ENCODE results near the gene ZNF253. TPM values are rescaled to one million over a fixed set of nuclear protein-coding genes. Genes with fewer than 3 reads are reported as not detected.
"Not testable (repeated sequence)": the region's sequence is repeated elsewhere in the genome, so short reads cannot be mapped to it uniquely, and the experiment has no call there.

Gene ZNF253
- total RNA-seq, 1 donor: 5.6 TPM

- H3K4me3 ChIP-seq (ENCODE audit: low read depth, low read length): peak overlapping the region; percentile 88
- TF ChIP-seq, protein P1, sequence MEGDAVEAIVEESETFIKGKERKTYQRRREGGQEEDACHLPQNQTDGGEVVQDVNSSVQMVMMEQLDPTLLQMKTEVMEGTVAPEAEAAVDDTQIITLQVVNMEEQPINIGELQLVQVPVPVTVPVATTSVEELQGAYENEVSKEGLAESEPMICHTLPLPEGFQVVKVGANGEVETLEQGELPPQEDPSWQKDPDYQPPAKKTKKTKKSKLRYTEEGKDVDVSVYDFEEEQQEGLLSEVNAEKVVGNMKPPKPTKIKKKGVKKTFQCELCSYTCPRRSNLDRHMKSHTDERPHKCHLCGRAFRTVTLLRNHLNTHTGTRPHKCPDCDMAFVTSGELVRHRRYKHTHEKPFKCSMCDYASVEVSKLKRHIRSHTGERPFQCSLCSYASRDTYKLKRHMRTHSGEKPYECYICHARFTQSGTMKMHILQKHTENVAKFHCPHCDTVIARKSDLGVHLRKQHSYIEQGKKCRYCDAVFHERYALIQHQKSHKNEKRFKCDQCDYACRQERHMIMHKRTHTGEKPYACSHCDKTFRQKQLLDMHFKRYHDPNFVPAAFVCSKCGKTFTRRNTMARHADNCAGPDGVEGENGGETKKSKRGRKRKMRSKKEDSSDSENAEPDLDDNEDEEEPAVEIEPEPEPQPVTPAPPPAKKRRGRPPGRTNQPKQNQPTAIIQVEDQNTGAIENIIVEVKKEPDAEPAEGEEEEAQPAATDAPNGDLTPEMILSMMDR (IDR thresholded peaks at IDR 0.05; ENCODE audit: insufficient read depth, low read depth, low read length): no peak
- peak; percentile 75 for DNase-seq (ENCODE audit: low read depth)
These were observed 34.6 kb downstream of the ZNF253 start for GRCh38 chr19:19900139-19900728.

DNA sequence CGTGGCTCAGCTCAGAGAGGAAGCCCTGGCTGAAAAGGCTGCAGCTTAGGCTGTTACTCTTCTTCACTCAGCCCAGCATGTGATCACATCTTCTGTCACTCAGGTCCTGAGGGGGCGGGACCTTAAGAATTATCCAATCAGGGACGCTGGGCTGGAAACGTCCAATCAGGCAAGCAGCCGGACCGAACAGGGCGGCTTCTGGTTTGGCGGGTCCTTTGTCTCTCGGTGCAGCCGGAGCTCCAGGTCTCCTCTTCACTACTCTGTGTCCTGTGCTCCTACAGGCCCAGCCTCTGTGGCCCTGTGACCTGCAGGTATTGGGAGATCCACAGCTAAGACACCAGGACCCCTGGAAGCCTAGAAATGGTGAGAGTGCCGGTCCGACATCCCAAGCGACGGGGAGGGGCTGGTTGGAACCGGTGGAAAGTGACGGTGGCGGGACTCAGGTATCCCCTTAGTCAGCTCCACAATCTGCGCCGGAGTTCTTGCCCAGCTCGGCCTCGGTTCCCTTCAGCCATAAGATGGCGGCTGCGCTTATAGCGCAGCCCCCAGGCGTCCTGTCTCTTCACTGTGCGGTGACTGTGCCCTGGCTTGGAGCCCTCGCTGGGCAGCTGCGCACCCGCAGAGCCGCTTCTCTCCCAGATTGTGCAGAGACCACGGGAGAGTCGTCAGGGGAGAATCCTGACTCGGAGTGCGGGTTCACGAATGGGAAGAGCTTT lies 35.2 kb downstream of the ZNF253 start, which contains the start of gene ZNF93:
ZNF93 (plus strand) TSS at position 218 of the 716 bp plus-strand sequence; CDS start at position 361, 143 bp downstream.
- peak; percentile 98 for DNase-seq (ENCODE audit: low read depth)
- H3K4me3 ChIP-seq (ENCODE audit: low read depth, low read length): peak within 1 kb of the TSS; percentile 88
- TF ChIP-seq, protein P1 (IDR thresholded peaks at IDR 0.05; ENCODE audit: insufficient read depth, low read depth, low read length): no peak

DNA sequence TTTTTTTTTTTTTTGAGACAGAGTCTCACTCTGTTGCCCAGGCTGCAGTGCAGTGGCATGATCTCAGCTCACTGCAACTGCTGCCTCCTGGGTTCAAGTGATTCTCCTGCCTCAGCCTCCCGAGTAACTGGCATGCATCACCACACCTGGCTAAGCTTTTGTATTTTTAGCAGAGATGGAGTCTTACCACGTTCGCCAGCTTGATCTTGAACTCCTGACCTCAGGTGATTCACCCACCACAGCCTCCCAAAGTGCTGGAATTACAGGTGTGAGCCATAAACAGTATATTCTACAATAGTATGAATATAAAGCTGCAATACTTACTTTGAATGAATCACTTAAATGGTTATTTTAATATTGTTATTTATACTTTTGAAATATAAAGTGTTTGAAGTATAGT lies 41.9 kb downstream of the ZNF253 start:
- not testable (repeated sequence) for H3K4me3 ChIP-seq (ENCODE audit: low read depth, low read length); DNase-seq (ENCODE audit: low read depth)

DNA sequence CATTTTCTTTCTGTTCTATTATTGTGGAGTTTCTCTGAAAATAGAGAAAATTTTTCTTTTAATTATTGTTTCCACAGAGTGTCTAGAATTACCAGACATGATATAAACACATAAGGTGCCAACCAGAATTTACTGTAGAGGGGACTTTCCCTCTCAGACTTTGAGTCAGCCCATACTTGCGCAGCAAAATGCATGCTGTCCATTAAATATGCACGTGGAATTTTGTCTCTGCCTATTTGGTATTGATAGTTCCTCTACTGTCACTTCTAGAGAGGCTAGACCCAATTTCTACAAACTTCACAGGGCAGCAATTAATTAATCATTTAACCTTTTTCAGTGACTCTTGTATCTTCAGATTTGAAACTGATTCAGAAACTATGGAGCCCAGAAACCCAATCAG lies 44.0 kb downstream of the ZNF253 start:
- TF ChIP-seq, protein P1 (IDR thresholded peaks at IDR 0.05; ENCODE audit: insufficient read depth, low read depth, low read length): no peak
- no peak for DNase-seq (ENCODE audit: low read depth)
- no peak overlapping the region for H3K4me3 ChIP-seq (ENCODE audit: low read depth, low read length)

GRCh38 chr19:19911150-19911549 lies 45.5 kb downstream of the ZNF253 start:
- H3K4me3 ChIP-seq (ENCODE audit: low read depth, low read length): no peak overlapping the region
- peak; percentile 72 for DNase-seq (ENCODE audit: low read depth)
- TF ChIP-seq, protein P1 (IDR thresholded peaks at IDR 0.05; ENCODE audit: insufficient read depth, low read depth, low read length): no peak

DNA sequence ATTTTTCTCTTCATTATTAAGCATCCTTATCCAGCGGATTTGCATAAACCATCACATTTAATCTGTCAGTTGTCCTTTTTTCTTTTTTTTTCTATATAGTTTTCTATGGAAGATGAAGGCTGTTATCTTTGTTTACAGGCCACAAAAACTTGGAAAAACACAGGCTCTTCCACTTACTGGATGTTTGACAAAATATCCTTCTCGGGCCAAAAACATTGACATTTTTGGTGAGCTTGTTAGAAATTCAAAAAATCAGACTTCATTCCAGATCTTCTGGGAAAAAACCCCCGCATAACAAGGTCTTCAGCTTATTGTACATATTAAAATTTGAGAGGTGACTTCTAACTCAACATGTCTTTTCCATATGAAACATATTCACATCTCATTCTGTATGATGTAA lies 48.9 kb downstream of the ZNF253 start:
- DNase-seq (ENCODE audit: low read depth): no peak
- TF ChIP-seq, protein P1 (IDR thresholded peaks at IDR 0.05; ENCODE audit: insufficient read depth, low read depth, low read length): no peak
- H3K4me3 ChIP-seq (ENCODE audit: low read depth, low read length): no peak overlapping the region

GRCh38 chr19:19930417-19930816 lies 64.7 kb downstream of the ZNF253 start:
- not testable (repeated sequence) for H3K4me3 ChIP-seq (ENCODE audit: low read depth, low read length); DNase-seq (ENCODE audit: low read depth)

GRCh38 chr19:19933432-19934314 lies 68.0 kb downstream of the ZNF253 start:
- not testable (repeated sequence) for DNase-seq (ENCODE audit: low read depth); H3K4me3 ChIP-seq (ENCODE audit: low read depth, low read length)

All from fibroblast of villous mesenchyme (primary cell).